SK-N-SH treated with all-trans-retinoic acid at 6 μM for 48 hours (cell line): ENCODE results near the gene UBXN10.

ENCODE experiments used
- ATAC-seq: fragments of 200-7000 bp; cut with Tn5 transposase; 3 replicates; pipeline ENCODE4 v1.9.1; 2020; ENCODE audit warnings: mild to moderate bottlenecking, moderate library complexity
- ARNTL ChIP-seq: fragments of 450-650 bp; formaldehyde crosslinking; IDR thresholded peaks from 2 replicates; pipeline ENCODE4 v1.5.0; 2020; ENCODE audit warnings: low read depth, mild to moderate bottlenecking, moderate library complexity, borderline replicate concordance
- BACH2 ChIP-seq: fragments of 250-450 bp; sonication (Bioruptor Pico); IDR thresholded peaks from 2 replicates; pipeline ENCODE4 v1.9.0; 2021; ENCODE audit warnings: mild to moderate bottlenecking, borderline replicate concordance
- CREB5 ChIP-seq: fragments of 250-450 bp; sonication (Bioruptor Pico); IDR thresholded peaks from 2 replicates; pipeline ENCODE4 v1.5.1; 2020; ENCODE audit warnings: low read depth, mild to moderate bottlenecking, moderate library complexity
- CSDC2 ChIP-seq: fragments of 250-450 bp; sonication (Bioruptor Pico); IDR thresholded peaks from 2 replicates; pipeline ENCODE4 v1.5.0; 2020; ENCODE audit warnings: mild to moderate bottlenecking, moderate library complexity
- CSRNP3 ChIP-seq: fragments of 250-450 bp; sonication (Bioruptor Pico); IDR thresholded peaks from 2 replicates; pipeline ENCODE4 v1.5.1; 2021; ENCODE audit warnings: mild to moderate bottlenecking, moderate library complexity
- ESRRG ChIP-seq: fragments of 250-450 bp; sonication (Bioruptor Pico); IDR thresholded peaks from 2 replicates; pipeline ENCODE4 v1.6.1; 2021; ENCODE audit warnings: mild to moderate bottlenecking
- GLIS3 ChIP-seq: fragments of 250-450 bp; sonication (Bioruptor Pico); IDR thresholded peaks from 2 replicates; pipeline ENCODE4 v1.5.0; 2020; ENCODE audit warnings: mild to moderate bottlenecking, moderate library complexity
- ISL1 ChIP-seq: fragments of 250-450 bp; sonication (Bioruptor Pico); IDR thresholded peaks from 2 replicates; pipeline ENCODE4 v2.1.2; 2022; ENCODE audit warnings: mild to moderate bottlenecking, moderate library complexity
- OSR1 ChIP-seq: fragments of 250-450 bp; sonication (Bioruptor Pico); IDR thresholded peaks from 2 replicates; pipeline ENCODE4 v1.8.0; 2022; ENCODE audit warnings: moderate library complexity, mild to moderate bottlenecking, inconsistent platforms
- PPARA ChIP-seq: fragments of 250-450 bp; sonication (Bioruptor Pico); IDR thresholded peaks from 2 replicates; pipeline ENCODE4 v1.5.0; 2020; ENCODE audit warnings: mild to moderate bottlenecking, borderline replicate concordance
- RARB ChIP-seq: fragments of 250-450 bp; sonication (Bioruptor Pico); IDR thresholded peaks from 2 replicates; pipeline ENCODE4 v1.8.0; 2021; ENCODE audit warnings: mild to moderate bottlenecking, moderate library complexity
- SNAI2 ChIP-seq: fragments of 250-450 bp; sonication (Bioruptor Pico); IDR thresholded peaks from 2 replicates; pipeline ENCODE4 v1.5.0; 2020; ENCODE audit warnings: mild to moderate bottlenecking, moderate library complexity
- TCF4 ChIP-seq: fragments of 250-450 bp; sonication (Bioruptor Pico); IDR thresholded peaks from 2 replicates; pipeline ENCODE4 v1.8.0; 2021; ENCODE audit warnings: mild to moderate bottlenecking, moderate library complexity, borderline replicate concordance
- TOX ChIP-seq: fragments of 250-450 bp; sonication (Bioruptor Pico); IDR thresholded peaks from 2 replicates; pipeline ENCODE4 v1.8.0; 2021; ENCODE audit warnings: mild to moderate bottlenecking, moderate library complexity, borderline replicate concordance
- TSHZ2 ChIP-seq: fragments of 250-450 bp; sonication (Bioruptor Pico); IDR thresholded peaks from 2 replicates; pipeline ENCODE4 v1.5.0; 2020; ENCODE audit warnings: mild to moderate bottlenecking, moderate library complexity
- ZC3H10 ChIP-seq: fragments of 250-450 bp; sonication (Bioruptor Pico); IDR thresholded peaks from 2 replicates; pipeline ENCODE4 v1.5.1; 2021; ENCODE audit warnings: mild to moderate bottlenecking, moderate library complexity
- ZFP30 ChIP-seq: fragments of 450-650 bp; formaldehyde crosslinking; IDR thresholded peaks from 2 replicates; pipeline ENCODE4 v1.5.0; 2022; ENCODE audit warnings: mild to moderate bottlenecking, moderate library complexity
- ZNF565 ChIP-seq: fragments of 450-650 bp; formaldehyde crosslinking; conservative IDR thresholded peaks from 2 replicates; pipeline ENCODE4 v1.5.0; 2020; ENCODE audit warnings: low read depth, mild to moderate bottlenecking, moderate library complexity
- ZNF70 ChIP-seq: fragments of 450-650 bp; formaldehyde crosslinking; IDR thresholded peaks from 2 replicates; pipeline ENCODE4 v1.5.0; 2020; ENCODE audit warnings: mild to moderate bottlenecking, moderate library complexity
- ZNF8 ChIP-seq: fragments of 450-650 bp; formaldehyde crosslinking; IDR thresholded peaks from 2 replicates; pipeline ENCODE4 v1.5.0; 2020; ENCODE audit warnings: mild to moderate bottlenecking, moderate library complexity
- TF ChIP-seq, protein P1 (sequence below): fragments of 250-450 bp; sonication (Bioruptor Pico); IDR thresholded peaks from 2 replicates; pipeline ENCODE4 v1.8.0; 2021; ENCODE audit warnings: low read depth, mild to moderate bottlenecking, moderate library complexity, borderline replicate concordance

UBXN10 gene

GRCh38 chr1:20136249-20136648 lies 49.6 kb upstream of the UBXN10 start (continued):
- TF ChIP-seq PPARA (CRISPR knock-in tag), result no peak
- TF ChIP-seq ARNTL (CRISPR knock-in tag), result no peak

- TF ChIP-seq CREB5 (no peak), ZNF70 (CRISPR knock-in tag) (no peak), ZNF8 (no peak), TCF4 (no peak), PPARA (CRISPR knock-in tag) (no peak), ESRRG (CRISPR knock-in tag) (no peak), OSR1 (CRISPR knock-in tag) (no peak)
These were observed 48.8 kb upstream of the UBXN10 start for GRCh38 chr1:20137055-20137454.

GRCh38 chr1:20137604-20138003 lies 48.3 kb upstream of the UBXN10 start:
- TF ChIP-seq ZFP30 (no peak), SNAI2 (CRISPR knock-in tag) (no peak), ESRRG (CRISPR knock-in tag) (no peak), TCF4 (no peak), CSRNP3 (CRISPR knock-in tag) (no peak), ISL1 (CRISPR knock-in tag) (no peak), RARB (CRISPR knock-in tag) (no peak), CSDC2 (CRISPR knock-in tag) (no peak), TOX (CRISPR knock-in tag) (no peak), ZC3H10 (CRISPR knock-in tag) (no peak)

More at GRCh38 chr1:20137055-20137454, 48.8 kb upstream of the UBXN10 start:
- ATAC-seq, result no peak

GRCh38 chr1:20138346-20138745 lies 47.5 kb upstream of the UBXN10 start:
- ATAC-seq, result no peak
- TF ChIP-seq ZC3H10 (CRISPR knock-in tag) (no peak), CREB5 (no peak), TCF4 (no peak), ISL1 (CRISPR knock-in tag) (no peak), SNAI2 (CRISPR knock-in tag) (no peak), ZNF565 (CRISPR knock-in tag) (no peak), ARNTL (CRISPR knock-in tag) (no peak), GLIS3 (CRISPR knock-in tag) (no peak), BACH2 (CRISPR knock-in tag) (no peak), ESRRG (CRISPR knock-in tag) (no peak), ZNF8 (no peak), CSRNP3 (CRISPR knock-in tag) (no peak), TSHZ2 (CRISPR knock-in tag) (no peak), ZFP30 (no peak)
- TF ChIP-seq, protein P1, sequence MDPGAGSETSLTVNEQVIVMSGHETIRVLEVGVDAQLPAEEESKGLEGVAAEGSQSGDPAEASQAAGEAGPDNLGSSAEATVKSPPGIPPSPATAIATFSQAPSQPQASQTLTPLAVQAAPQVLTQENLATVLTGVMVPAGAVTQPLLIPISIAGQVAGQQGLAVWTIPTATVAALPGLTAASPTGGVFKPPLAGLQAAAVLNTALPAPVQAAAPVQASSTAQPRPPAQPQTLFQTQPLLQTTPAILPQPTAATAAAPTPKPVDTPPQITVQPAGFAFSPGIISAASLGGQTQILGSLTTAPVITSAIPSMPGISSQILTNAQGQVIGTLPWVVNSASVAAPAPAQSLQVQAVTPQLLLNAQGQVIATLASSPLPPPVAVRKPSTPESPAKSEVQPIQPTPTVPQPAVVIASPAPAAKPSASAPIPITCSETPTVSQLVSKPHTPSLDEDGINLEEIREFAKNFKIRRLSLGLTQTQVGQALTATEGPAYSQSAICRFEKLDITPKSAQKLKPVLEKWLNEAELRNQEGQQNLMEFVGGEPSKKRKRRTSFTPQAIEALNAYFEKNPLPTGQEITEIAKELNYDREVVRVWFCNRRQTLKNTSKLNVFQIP (CRISPR knock-in tag), result no peak

More at GRCh38 chr1:20137604-20138003, 48.3 kb upstream of the UBXN10 start:
- no peak for ATAC-seq
